HG03469 (cell line): ENCODE measurements around the gene CRYGN.

Experiments
- ATAC-seq: cut with Tn5 transposase; IDR thresholded peaks from one replicate; pipeline ENCODE4 v1.9.1; 2021; ENCODE audit warnings: mild to moderate bottlenecking, moderate library complexity, moderate number of reproducible peaks; ENCODE audit not compliant: unreplicated experiment

CRYGN gene

GRCh38 chr7:151381348-151382078, 58.4 kb downstream of the CRYGN start:
- ATAC-seq: no peak

GRCh38 chr7:151381098-151381347, 58.9 kb downstream of the CRYGN start:
- no peak for ATAC-seq

- ATAC-seq: no peak
These were observed 59.5 kb downstream of the CRYGN start for GRCh38 chr7:151380199-151381097.

- ATAC-seq: no peak
These were observed 60.3 kb downstream of the CRYGN start for GRCh38 chr7:151379534-151380198.

- no peak for ATAC-seq
These were observed 60.8 kb downstream of the CRYGN start for GRCh38 chr7:151379193-151379520.
